GM12874 (cell line): ENCODE data around the gene PPARG.
A peak's percentile ranks its signal among the peaks of the same experiment; 100 is the strongest.

Experiments used
- TF ChIP-seq, protein P1 (sequence below): IDR thresholded peaks from 2 replicates; pipeline ENCODE4 v1.5.1; 2011; ENCODE audit warnings: low read depth, mild to moderate bottlenecking, control low read depth, low read length, moderate library complexity; ENCODE audit not compliant: insufficient read depth

The PPARG gene

DNA sequence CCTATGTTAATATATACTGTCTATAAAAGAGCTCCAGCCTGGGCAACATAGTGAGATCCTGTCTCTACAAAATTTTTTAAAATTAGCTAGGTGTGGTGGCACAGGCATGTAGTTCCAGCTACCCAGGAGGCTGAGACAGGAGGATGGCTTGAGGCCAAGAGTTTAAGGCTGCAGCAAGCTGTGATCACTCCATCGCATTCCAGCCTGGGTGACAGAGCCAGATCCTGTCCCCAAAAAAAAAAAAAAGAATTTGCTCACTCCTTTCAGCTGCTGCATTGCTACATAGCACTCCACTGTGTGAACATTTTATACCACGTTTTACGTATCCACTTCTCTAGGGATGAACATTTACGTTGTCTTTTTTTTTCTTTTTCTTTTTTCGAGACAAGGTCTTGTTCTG is 189.5 kb downstream of the PPARG start:
- TF ChIP-seq, protein P1, sequence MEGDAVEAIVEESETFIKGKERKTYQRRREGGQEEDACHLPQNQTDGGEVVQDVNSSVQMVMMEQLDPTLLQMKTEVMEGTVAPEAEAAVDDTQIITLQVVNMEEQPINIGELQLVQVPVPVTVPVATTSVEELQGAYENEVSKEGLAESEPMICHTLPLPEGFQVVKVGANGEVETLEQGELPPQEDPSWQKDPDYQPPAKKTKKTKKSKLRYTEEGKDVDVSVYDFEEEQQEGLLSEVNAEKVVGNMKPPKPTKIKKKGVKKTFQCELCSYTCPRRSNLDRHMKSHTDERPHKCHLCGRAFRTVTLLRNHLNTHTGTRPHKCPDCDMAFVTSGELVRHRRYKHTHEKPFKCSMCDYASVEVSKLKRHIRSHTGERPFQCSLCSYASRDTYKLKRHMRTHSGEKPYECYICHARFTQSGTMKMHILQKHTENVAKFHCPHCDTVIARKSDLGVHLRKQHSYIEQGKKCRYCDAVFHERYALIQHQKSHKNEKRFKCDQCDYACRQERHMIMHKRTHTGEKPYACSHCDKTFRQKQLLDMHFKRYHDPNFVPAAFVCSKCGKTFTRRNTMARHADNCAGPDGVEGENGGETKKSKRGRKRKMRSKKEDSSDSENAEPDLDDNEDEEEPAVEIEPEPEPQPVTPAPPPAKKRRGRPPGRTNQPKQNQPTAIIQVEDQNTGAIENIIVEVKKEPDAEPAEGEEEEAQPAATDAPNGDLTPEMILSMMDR, result no peak

DNA sequence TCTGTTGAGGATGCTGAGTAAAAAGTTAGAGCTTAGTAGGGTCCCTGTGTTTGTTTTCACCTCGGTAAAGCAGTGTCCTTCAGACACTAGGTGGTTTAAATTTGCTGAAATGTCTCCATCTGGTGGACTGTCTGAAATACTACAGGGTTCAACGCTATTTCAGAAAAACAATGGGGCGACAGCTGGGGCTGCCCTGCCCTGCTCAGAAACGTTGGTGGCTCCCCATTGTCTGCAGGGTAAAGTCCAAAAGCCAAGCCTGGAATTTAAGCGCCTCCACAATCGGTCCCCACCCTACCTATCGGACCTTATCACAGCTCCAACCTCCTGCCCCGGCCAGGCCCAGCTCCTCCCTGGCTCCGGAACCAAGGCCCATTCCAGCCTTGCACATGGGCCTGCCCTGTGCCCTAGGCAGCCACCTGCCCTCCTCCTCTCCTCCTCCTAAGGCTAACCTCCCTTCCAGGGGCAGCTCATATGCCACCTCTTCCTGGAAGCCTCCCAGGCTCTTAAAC is 191.1 kb downstream of the PPARG start:
- TF ChIP-seq, protein P1, result peak; percentile 50; the same call in 1 of the 2 replicates

DNA sequence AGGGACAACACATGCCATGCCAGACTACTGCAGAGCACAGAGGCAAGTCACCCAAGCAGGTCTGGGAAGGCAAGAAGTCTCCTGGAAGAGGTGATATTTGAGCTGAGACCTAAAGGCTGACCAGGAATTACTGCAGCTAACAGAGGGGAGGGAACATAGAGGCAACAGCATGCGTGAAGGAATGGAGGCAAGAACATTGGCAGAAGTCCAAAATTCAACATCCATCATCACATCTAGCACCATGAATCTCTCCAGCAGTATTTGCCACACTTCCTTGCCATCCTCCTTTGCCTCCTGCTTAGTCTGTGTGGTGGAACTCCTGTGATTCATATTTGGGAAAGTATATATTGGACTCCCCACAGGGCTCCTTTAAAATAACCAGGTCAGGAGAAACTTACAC is 194.5 kb downstream of the PPARG start:
- TF ChIP-seq, protein P1, result no peak

DNA sequence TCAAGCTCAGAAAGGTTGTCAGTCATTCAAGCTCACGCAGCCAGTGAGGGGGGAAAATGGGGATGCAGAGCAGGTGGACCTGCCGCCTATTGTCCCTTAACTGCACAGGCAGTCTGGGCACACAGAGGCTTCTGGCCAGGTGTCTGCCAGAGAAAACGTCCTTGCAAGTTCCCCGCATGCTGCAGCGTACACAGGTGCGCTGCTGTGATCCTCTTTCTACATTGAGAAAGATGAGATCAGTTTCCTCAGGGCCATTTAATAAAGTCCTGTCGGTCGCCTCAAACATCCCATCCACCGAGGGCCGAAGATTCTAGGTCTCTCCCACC is 195.0 kb downstream of the PPARG start:
- TF ChIP-seq, protein P1, result no peak
